Left colon (tissue), 2 donors: ENCODE measurements around the gene LDLRAD3. TPM values are rescaled to one million over a fixed set of nuclear protein-coding genes. Genes with fewer than 3 reads are reported as not detected.
A peak's percentile ranks its signal among the peaks of the same experiment; 100 is the strongest.

Source experiments
- ATAC-seq: fragments of 200-7000 bp; cut with Tn5 transposase; one replicate; pipeline ENCODE4 v1.9.1; 2020; ENCODE audit warnings: mild to moderate bottlenecking, moderate library complexity
- DNase-seq, 2 donors: peaks; one replicate each; pipeline ENCODE4 v3.0.0-alpha.2; 2020
- intact Hi-C, 2 donors: fragments of 100-400 bp; cut with DNase I in 1 of 2; cut with micrococcal nuclease in 1 of 2; formaldehyde crosslinking; loops; one replicate each; pipeline versions ENCODE4 v1.11.2 to v1.14.0; 2022; cut with DNase I, micrococcal nuclease
- total RNA-seq, 2 donors: library from RNA; stranded (reverse); fragmentation: NEBNext Ultra II Directional; extraction: Animal tissue kit (Norgen Biotek cat#: 25700); gene quantifications; one replicate each; pipeline ENCODE4 v1.2.1, GENCODE V29; 2021
- donor health status: DM: no; HTN: no; CAD: no.
- donor health status: DM: yes; HTN: yes; CAD: no.

Gene LDLRAD3
- total RNA-seq, 2 donors from 2014 or later, result 2.3 to 2.9 TPM

- ATAC-seq (no peak), DNase-seq (no peak)
- intact Hi-C loops, result no loop called here
Measured at GRCh38 chr11:35949242-35949641, 5.4 kb downstream of the LDLRAD3 start.

- DNase-seq (no peak), ATAC-seq (no peak)
- intact Hi-C loops, result no loop called here
Measured at GRCh38 chr11:35950082-35950481, 6.2 kb downstream of the LDLRAD3 start.

- no peak for ATAC-seq
- no peak for DNase-seq
- intact Hi-C loops, result no loop called here
Measured at GRCh38 chr11:35951680-35952079, 7.8 kb downstream of the LDLRAD3 start.

DNA sequence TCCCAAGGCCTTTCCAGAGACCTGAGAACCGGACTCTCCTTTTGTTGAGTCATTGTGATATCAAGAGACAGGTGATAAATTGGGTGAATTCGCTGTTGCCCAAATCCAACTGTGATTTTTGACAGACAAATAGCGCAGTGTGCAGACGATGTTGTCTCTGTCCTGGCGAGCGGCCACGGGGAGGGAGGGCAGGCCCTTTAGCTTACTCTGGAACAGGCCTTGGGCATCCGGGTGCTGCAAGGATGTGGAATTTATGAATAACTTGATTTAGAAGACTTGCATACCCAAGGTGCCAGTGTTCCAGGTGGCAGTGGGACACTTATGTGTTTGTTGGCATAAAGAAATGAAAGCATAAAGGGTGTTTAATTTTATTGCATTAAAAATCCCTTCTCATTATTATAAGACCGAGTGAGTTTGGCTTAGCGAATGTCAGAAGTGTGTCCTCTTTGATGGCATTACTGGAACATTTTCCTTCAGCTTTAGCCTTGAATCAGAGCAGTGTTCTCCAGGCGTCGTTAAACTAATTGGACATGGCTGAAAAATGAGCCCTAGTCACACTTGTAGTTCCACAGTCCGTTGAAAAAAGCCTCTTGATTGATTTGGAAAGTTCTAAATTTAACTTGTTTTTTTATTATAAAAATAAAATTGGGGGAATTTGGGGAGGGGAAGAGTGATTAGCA lies 9.4 kb downstream of the LDLRAD3 start:
- intact Hi-C loops, result no loop called here
- DNase-seq (no peak), ATAC-seq (no peak)

GRCh38 chr11:35954205-35954604 lies 10.3 kb downstream of the LDLRAD3 start:
- intact Hi-C loops, result no loop called here
- ATAC-seq (no peak), DNase-seq (no peak)

- intact Hi-C loops, result no loop called here
Measured at GRCh38 chr11:35955636-35956035, 11.8 kb downstream of the LDLRAD3 start.

GRCh38 chr11:35962369-35963138 lies 18.7 kb downstream of the LDLRAD3 start:
- DNase-seq, result no peak
- no peak for ATAC-seq
- intact Hi-C loops, result no loop called here

More at GRCh38 chr11:35955636-35956035, 11.8 kb downstream of the LDLRAD3 start:
- DNase-seq (no peak), ATAC-seq (no peak)

- ATAC-seq (no peak), DNase-seq (no peak)
- intact Hi-C loops, result no loop called here
Measured at GRCh38 chr11:35963911-35964310, 20.0 kb downstream of the LDLRAD3 start.

- intact Hi-C loops, result no loop called here
- ATAC-seq, result no peak
- no peak for DNase-seq
Measured at GRCh38 chr11:35964841-35965240, 21.0 kb downstream of the LDLRAD3 start.

DNA sequence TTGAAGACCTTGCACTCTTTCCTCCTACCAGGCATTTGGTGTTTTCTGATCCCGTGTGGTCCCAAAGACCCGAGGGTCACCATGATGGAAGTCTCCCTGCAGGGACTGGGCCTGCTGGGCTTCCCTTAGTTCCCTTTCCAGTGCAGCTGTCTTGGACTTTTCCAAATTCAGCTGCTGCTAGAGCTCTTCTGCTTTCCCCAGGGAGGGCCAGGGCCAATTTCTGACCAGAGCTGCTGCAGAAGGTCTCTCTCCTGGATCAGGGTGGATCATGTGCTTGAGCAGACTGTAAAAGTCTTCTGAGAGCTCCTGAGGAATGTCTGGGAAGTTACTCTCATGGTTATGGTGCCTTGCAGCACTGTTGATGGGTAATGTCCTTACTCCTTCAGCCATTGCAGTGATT lies 23.2 kb downstream of the LDLRAD3 start:
- intact Hi-C loops, result no loop called here

GRCh38 chr11:35968386-35969088 lies 24.7 kb downstream of the LDLRAD3 start:
- ATAC-seq, result no peak
- no peak for DNase-seq
- intact Hi-C loops, result no loop called here

More for the DNA sequence above, 23.2 kb downstream of the LDLRAD3 start:
- no peak for DNase-seq
- no peak for ATAC-seq

GRCh38 chr11:35969089-35970042 lies 25.5 kb downstream of the LDLRAD3 start:
- ATAC-seq (peak; percentile 62), DNase-seq (peak in 1 of 2 donors; percentile 16)
- intact Hi-C loops, result no loop called here

DNA sequence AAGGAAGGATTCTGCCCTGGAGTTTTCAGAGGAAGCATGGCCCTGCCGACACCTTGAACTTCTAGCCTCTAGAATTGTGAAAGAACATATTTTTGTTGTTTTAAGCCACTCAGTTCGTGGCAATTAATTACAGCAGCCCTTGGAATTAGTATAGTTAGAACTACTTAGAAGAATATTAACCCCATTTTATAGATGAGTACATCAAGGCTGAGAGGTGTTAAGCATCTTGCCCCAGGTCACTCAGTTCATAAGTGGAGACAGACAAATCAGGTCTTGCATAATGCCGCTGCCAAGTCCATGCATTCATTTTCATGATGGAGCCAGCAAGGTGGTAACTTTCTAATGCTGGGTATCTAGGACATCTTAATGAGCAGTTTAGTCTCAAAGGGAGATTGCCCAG lies 26.6 kb downstream of the LDLRAD3 start:
- no peak for ATAC-seq
- DNase-seq, result no peak
- intact Hi-C loops, result no loop called here

GRCh38 chr11:35971841-35972422 lies 28.1 kb downstream of the LDLRAD3 start:
- no peak for ATAC-seq
- DNase-seq, result no peak
- intact Hi-C loops, result no loop called here

DNA sequence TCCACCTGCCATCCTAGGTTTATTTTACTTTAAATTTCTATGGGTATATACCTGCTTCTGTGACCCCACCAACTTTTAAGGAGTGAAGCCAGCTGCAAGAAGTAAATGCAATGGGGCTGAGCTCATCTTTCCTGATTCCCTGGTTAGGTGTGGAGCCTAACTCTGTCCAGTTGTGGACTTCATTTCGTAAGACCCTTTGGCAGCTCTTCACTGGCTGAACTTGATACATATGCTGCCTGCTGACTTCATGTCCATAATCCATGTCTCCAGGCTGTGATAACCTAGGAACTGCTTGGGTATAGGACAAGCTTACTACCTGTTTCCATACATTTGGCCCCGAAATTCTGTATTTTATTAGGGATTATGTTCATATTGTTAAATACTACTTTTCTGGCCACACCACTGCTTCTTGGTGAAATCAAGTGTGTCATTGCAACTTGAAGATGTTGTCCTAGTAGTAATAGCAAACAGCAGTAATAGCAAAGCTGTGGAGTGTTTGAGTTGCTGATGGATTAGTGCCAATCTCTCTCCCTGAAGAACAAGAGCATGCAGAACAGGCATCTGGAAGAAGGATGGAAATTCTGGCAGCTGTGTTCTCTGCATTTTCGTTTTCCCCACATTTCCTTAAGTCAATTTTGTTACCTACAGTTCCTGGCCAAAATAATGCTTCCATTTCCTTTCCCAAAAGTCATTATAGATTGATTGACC lies 31.2 kb downstream of the LDLRAD3 start:
- ATAC-seq, result no peak
- DNase-seq, result no peak
- intact Hi-C loops, result no loop called here

DNA sequence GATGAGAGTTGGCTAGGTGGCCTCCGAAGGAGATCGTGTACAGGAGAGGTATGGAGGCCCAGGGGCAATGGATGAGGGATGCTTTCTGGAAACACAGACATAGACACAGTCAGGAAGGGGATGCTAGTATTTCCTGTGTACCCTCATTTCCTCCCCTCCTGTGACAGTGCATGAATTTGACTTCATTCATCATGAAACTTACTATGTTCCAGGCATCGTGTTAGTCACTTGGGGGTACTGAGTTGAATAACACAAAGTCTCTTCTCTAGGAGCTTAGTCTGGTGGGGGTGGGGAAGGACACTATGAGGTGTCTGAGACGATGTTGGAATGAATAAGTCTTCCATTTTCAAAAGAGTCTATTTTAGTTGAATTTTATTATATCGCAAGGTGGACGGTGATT lies 32.6 kb downstream of the LDLRAD3 start:
- intact Hi-C loops, result no loop called here
- DNase-seq, result no peak
- no peak for ATAC-seq

GRCh38 chr11:35978183-35978582 lies 34.3 kb downstream of the LDLRAD3 start:
- ATAC-seq, result no peak
- intact Hi-C loops, result no loop called here
- no peak for DNase-seq

- DNase-seq, result no peak
- intact Hi-C loops, result no loop called here
- no peak for ATAC-seq
Measured at GRCh38 chr11:35978891-35979290, 35.0 kb downstream of the LDLRAD3 start.
